Thyroid gland (tissue), 4 donors: ENCODE measurements around the gene LRP1. TPM values are rescaled to one million over a fixed set of nuclear protein-coding genes. Genes with fewer than 3 reads are reported as not detected.
"Not testable (repeated sequence)": the region's sequence is repeated elsewhere in the genome, so short reads cannot be mapped to it uniquely, and the experiment has no call there.

Experiments used
- DNase-seq, 2 donors: peaks; one replicate each; pipeline ENCODE4 v3.0.0-alpha.2; 2019
- H3K27ac ChIP-seq, 3 donors: fragments of 200-600 bp; sonication (generic); 1 replicate in 2 of 3; 2 replicates in 1 of 3; pipeline ENCODE4 v1.5.1; 2016 to 2019; ENCODE audit warnings: mild to moderate bottlenecking in 1 of 3, moderate library complexity in 1 of 3
- H3K27me3 ChIP-seq: fragments of 200-600 bp; sonication (generic); one replicate; pipeline ENCODE4 v1.5.1; 2019
- H3K36me3 ChIP-seq, 2 donors: fragments of 200-600 bp; sonication (generic); one replicate each; pipeline ENCODE4 v1.5.1; 2016 to 2019
- H3K4me1 ChIP-seq, 2 donors: fragments of 200-600 bp; sonication (generic); one replicate each; pipeline ENCODE4 v1.5.1; 2017 to 2019
- H3K4me3 ChIP-seq, 3 donors: fragments of 200-600 bp; sonication (generic); replicated peaks in 1 of 3; 1 replicate in 2 of 3; 2 replicates in 1 of 3; pipeline ENCODE4 v1.5.1; 2016; ENCODE audit warnings: mild to moderate bottlenecking in 1 of 3
- H3K9me3 ChIP-seq: fragments of 200-600 bp; sonication (generic); one replicate; pipeline ENCODE4 v1.5.1; 2017
- CTCF ChIP-seq, 6 experiments: fragments of 200-600 bp in 3 of 6; fragments of 450-650 bp in 3 of 6; sonication (generic) in 3 of 6; IDR thresholded peaks; one replicate each; pipeline ENCODE4 v1.5.1; 2016 to 2019; ENCODE audit warnings: antibody characterized with exemption in 6 of 6, mild to moderate bottlenecking in 2 of 6, inconsistent platforms in 1 of 6, moderate library complexity in 1 of 6
- POLR2A ChIP-seq, 2 donors: fragments of 450-650 bp; IDR thresholded peaks; one replicate each; pipeline ENCODE4 v1.6.1; 2017; ENCODE audit warnings: antibody characterized with exemption in 2 of 2, mild to moderate bottlenecking in 2 of 2, moderate library complexity in 1 of 2
- WGBS, 2 donors: methylation state at CpG; one replicate each; pipeline ENCODE4 v1.1.5; 2017; 5-methylcytosine and 5-hydroxymethylcytosine counted together
- intact Hi-C: fragments of 100-400 bp; cut with DNase I; formaldehyde crosslinking; loops from one replicate; pipeline ENCODE4 v1.15.1; 2023
- total RNA-seq, 4 donors: library from RNA; depleted of rRNA; stranded (reverse); fragments of >200 nt; gene quantifications; one replicate each; pipeline ENCODE4 v1.2.3, GENCODE V29; 2016

The LRP1 gene
- total RNA-seq, 4 donors from 2014 or later, result 98.5 to 161 (median 118) TPM

DNA sequence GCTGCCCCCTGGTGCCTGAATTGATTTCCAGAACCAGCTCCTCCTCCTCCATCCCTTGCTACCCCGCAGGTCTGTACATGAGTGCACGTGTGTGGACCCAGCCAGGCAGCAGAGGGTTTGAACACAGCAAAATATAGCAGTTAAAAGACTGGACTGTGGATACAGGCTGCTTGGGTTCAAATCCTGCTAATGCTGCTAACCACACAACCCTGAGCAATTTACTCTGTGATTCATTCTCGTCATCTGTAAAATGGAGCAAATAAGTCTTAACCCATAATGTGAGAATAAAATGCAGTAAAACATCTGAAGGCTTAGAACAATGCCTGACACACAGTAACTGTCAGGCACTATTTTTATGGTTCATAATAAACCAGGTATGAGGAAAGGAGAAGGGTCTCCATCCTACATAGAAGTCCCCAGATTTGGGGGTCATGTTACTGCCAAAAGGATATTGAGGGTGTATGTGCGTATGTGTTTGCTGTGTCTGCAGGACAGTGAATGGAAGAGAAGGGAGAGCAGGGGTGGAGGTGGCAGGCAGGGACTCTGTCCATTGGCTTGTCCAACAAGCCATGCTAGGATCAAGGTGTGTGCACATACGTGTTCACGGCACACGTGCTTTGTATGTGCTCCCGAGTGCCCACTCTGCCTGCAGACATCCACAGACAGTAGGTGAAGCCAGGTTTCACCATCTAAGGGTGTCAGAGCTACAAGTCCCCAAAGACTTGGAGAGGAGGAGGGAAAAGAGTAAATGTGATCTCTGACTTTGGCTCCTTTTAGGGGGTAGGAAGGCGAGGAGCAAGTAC is 15.6 kb upstream of the LRP1 start:
- no peak for DNase-seq
- Histone ChIP-seq H3K36me3 (no peaks in the 10 kb centered on the region), H3K4me3 (peak overlapping the region in 1 of 3 donors; percentile 74), H3K9me3 (no peaks in the 10 kb centered on the region), H3K27ac (peak overlapping the region; percentile 96 to 99 (median 99)), H3K4me1 (peaks cover 7 to 23% of the 10 kb centered on the region in 2 donors), H3K27me3 (no peaks in the 10 kb centered on the region)
- intact Hi-C loops, result loop anchor here (5.0 to 10.0 kb wide), 2 partner anchors 45 to 108 kb away; partner anchors contain the start of gene ZBTB39
- TF ChIP-seq CTCF (IDR thresholded peaks at IDR 0.05) (peak in 3 of 6 experiments; percentile 41 to 80 (median 57)), POLR2A (IDR thresholded peaks at IDR 0.05) (no peak)
- WGBS, 2 donors, result 55 to 66% methylated on average over 9 of the region's 9 CpGs

GRCh38 chr12:57116580-57117281 is 11.6 kb upstream of the LRP1 start:
- no peak for TF ChIP-seq CTCF (IDR thresholded peaks at IDR 0.05)
- TF ChIP-seq POLR2A (IDR thresholded peaks at IDR 0.05), result no peak
- DNase-seq, result no peak
- WGBS, 2 donors, result 84 to 86% methylated on average over 5 of the region's 5 CpGs
- intact Hi-C loops, result loop anchor here (10.0 kb wide), 1 partner anchor 112 kb away; the partner anchor contains the start of gene ZBTB39
- Histone ChIP-seq H3K9me3 (no peaks in the 10 kb centered on the region), H3K4me1 (peaks cover 0 to 5% of the 10 kb centered on the region in 2 donors), H3K27me3 (no peaks in the 10 kb centered on the region), H3K27ac (no peak overlapping the region), H3K4me3 (no peak overlapping the region), H3K36me3 (no peaks in the 10 kb centered on the region)

DNA sequence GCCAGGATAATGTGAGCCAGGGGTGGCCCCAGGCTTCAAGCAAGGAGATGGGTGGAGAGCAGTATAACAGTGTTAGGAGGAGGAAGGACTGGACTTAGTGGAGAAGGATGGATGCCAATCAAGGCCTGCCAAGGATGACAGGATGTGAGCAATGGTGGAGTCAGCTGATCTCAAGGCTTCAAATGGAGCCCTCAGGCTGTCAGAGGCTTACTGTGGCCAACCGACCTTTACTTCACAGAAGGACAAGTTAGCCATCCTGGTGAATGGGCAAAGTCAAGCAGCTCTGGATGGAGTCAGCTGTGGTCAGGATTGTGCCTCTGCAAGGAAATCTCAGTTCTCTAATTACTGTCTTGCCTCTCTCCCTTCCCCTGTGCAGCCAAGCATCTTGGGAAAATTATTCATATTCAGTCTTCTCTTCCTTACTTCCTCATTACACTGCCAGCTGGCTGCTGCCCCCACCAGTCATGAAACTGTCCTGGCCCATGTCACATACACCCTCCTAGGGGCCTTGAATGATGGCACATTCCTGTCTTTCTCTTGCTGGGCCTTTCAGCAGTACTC is 9.5 kb upstream of the LRP1 start:
- no peak for TF ChIP-seq POLR2A (IDR thresholded peaks at IDR 0.05)
- H3K4me3 ChIP-seq, result no peak overlapping the region
- intact Hi-C loops, result loop anchor here (10.0 kb wide), 1 partner anchor 114 kb away; the partner anchor contains the start of gene ZBTB39
- no peak for DNase-seq
- no peaks in the 10 kb centered on the region for H3K27me3 ChIP-seq
- H3K9me3 ChIP-seq, result no peaks in the 10 kb centered on the region
- no peak overlapping the region for H3K27ac ChIP-seq
- no peaks in the 10 kb centered on the region for H3K4me1 ChIP-seq
- 100% methylated on average over 1 of the region's 1 CpG for WGBS, 2 donors
- H3K36me3 ChIP-seq, result no peaks in the 10 kb centered on the region

DNA sequence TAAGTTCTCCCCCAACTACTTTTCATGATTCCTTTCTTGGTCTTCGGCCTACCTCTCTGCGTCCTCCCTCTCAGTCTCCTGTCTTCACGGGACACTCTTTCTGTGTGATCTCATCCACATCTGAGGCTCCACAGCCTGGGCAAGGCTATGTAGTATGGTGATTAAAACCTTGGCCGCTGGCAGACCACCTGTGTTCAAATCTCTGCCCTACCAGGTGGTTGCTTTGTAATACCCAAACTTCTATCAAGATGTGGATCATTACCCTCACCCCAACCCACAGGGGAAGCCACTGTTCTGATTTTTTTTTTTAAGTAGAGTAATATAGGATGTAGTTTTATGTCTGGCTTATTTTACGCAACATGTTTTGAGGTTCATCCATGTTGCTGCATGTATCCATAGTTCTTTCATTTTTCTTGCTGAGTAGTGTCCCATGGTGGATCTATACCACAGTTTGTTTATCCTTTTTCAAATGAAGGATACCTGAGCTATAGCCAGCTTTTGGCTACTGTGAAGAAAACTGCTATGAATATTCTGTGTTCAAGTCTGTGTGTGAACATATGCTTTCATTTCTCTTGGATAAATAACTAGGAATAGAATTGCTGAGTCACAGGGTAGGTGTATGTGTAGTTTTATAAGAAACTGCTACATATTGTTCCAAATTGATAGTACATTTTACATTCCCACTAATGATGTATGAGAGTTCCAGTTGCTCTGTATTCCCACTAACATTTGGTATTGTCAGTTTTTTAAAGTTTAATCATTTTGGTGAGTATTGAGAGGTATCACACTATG is 8.8 kb upstream of the LRP1 start:
- WGBS, 2 donors, result 89 to 92% methylated on average over 5 of the region's 5 CpGs
- no peaks in the 10 kb centered on the region for H3K9me3 ChIP-seq
- TF ChIP-seq POLR2A (IDR thresholded peaks at IDR 0.05), result no peak
- TF ChIP-seq CTCF (IDR thresholded peaks at IDR 0.05), result no peak
- no peak overlapping the region for H3K27ac ChIP-seq
- no peaks in the 10 kb centered on the region for H3K27me3 ChIP-seq
- H3K4me3 ChIP-seq, result no peak overlapping the region
- intact Hi-C loops, result loop anchor here (10.0 kb wide), 1 partner anchor 115 kb away; the partner anchor contains the start of gene ZBTB39
- no peak for DNase-seq
- no peaks in the 10 kb centered on the region for H3K4me1 ChIP-seq
- H3K36me3 ChIP-seq, result no peaks in the 10 kb centered on the region

DNA sequence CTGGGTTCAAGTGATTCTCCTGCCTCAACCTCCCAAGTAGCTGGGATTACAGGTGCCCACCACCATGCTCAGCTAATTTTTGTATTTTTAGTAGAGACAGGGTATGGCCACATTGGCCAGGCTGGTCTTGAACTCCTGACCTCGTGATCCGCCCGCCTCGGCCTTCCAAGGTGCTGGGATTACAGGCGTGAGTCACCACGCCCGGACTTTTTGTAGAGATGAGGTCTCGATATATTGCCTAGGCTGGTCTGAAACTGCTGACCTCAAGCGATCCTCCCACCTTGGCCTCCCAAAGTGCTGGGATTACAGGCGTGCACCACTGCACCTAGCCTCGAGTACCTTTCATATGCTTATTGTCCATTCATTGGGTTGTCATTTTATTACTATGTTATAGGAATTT is 7.6 kb upstream of the LRP1 start:
- H3K27me3 ChIP-seq, H3K4me1 ChIP-seq, H3K27ac ChIP-seq, DNase-seq, H3K36me3 ChIP-seq, H3K9me3 ChIP-seq, H3K4me3 ChIP-seq, intact Hi-C loops: not testable (repeated sequence)
- 93 to 96% methylated on average over 11 of the region's 11 CpGs for WGBS, 2 donors
